ENCODE measurements around the gene TRIM47.

- no peak for TF ChIP-seq POLR2AphosphoS5 (IDR thresholded peaks at IDR 0.05; ENCODE audit: low read depth, low read length)
- TF ChIP-seq TAF1 (IDR thresholded peaks at IDR 0.05; ENCODE audit: borderline replicate concordance, low read depth, low read length), result no peak
- TF ChIP-seq POLR2A (IDR thresholded peaks at IDR 0.05; ENCODE audit: low read depth, low read length), result no peak
Measured at GRCh38 chr17:75926456-75926855, 48.1 kb upstream of the TRIM47 start.
